GM18868 (cell line): ENCODE data around the gene LHFPL3.

Source experiments
- ATAC-seq: cut with Tn5 transposase; IDR thresholded peaks from one replicate; pipeline ENCODE4 v1.9.1; 2021; ENCODE audit warnings: mild to moderate bottlenecking, moderate library complexity; ENCODE audit not compliant: unreplicated experiment

Gene LHFPL3

DNA sequence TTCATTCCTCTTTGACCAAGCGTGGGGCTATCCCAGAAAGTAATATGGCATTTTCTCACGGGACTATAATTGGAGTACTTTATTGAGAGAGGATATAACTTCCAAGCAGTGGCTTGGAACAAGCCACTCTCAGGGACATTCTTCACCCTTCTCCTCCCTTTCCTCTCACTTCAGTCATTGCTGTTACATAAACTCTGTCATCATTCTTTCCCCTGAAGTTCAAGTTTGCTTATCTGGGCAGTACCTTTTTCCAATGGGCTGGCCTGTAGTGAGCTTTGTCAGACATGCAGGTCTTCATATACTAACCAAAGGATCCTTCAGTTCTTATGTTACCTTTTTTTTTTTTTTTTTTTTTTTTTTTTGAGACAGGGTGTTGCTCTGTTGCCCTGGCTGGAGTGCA is 626.9 kb downstream of the LHFPL3 start:
- no peak for ATAC-seq
